Lower leg skin (tissue), 3 donors: ENCODE measurements around the gene KIAA2012.

ENCODE experiments used
- POLR2A ChIP-seq, 2 donors: fragments of 450-650 bp; IDR thresholded peaks; one replicate each; pipeline ENCODE4 v1.6.1; 2016 to 2017; ENCODE audit warnings: antibody characterized with exemption in 2 of 2, mild to moderate bottlenecking in 1 of 2, moderate library complexity in 1 of 2
- TF ChIP-seq, protein P1 (sequence below), 3 donors: fragments of 450-650 bp; IDR thresholded peaks; one replicate each; pipeline ENCODE4 v1.5.1; 2016; ENCODE audit warnings: antibody characterized with exemption in 3 of 3, mild to moderate bottlenecking in 3 of 3, moderate library complexity in 2 of 3

DNA sequence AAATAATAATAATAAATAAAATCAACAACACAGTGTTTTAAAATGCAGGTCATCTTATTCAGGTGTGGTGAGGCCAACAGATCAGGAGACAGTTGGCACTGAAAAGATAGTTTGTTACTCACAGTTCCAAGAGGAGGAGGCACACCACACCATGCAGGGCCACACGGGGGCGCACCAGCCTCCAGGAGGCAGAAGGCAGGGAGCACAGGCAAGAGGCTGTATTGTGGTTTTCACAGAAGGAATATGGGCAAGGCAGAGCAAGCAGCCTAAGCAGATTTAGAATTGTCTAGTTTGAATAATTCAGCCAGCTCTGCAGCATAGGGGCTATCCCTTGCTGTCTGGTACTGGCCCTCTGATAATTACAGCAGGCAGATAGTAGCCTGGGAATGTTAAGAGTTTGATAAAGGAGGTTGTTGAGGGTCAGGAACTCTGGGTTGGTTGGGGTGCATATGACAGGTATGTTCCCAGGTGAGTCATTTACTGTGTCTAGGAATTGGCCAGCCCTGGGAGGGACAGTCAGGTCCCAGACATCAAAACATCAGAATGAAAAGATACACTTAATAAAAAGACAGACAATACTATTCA is 31.3 kb downstream of the KIAA2012 start:
- TF ChIP-seq, protein P1, sequence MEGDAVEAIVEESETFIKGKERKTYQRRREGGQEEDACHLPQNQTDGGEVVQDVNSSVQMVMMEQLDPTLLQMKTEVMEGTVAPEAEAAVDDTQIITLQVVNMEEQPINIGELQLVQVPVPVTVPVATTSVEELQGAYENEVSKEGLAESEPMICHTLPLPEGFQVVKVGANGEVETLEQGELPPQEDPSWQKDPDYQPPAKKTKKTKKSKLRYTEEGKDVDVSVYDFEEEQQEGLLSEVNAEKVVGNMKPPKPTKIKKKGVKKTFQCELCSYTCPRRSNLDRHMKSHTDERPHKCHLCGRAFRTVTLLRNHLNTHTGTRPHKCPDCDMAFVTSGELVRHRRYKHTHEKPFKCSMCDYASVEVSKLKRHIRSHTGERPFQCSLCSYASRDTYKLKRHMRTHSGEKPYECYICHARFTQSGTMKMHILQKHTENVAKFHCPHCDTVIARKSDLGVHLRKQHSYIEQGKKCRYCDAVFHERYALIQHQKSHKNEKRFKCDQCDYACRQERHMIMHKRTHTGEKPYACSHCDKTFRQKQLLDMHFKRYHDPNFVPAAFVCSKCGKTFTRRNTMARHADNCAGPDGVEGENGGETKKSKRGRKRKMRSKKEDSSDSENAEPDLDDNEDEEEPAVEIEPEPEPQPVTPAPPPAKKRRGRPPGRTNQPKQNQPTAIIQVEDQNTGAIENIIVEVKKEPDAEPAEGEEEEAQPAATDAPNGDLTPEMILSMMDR (IDR thresholded peaks at IDR 0.05): no peak
- TF ChIP-seq POLR2A (IDR thresholded peaks at IDR 0.05): no peak
